ENCODE results near the gene DEFB129.
"Not testable (repeated sequence)": the region's sequence is repeated elsewhere in the genome, so short reads cannot be mapped to it uniquely, and the experiment has no call there.

Gene DEFB129

DNA sequence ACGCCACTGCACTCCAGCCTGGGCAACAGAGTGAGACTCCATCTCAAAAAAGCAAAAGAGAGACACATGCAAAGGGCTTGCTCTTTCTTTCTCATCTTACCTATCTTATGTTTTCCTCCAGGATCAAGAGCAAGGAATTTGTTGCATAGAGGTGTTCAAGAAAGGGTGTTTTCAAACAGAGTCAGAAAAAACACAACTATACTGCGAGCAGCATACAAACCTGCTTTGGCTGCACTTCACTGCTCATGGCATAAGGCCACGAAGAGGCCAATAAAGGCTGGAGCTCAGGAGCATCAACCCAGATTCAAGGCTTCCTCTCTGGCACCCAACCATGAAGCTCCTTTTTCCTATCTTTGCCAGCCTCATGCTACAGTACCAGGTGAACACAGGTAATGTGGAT, at the start of gene DEFB129:
DEFB129 (plus strand) TSS at position 301 of the 400 bp plus-strand sequence; CDS start at position 332, 31 bp downstream.
- no peak for DNase-seq (ENCODE audit: low read depth in 3 of 3)

- no peak for DNase-seq (ENCODE audit: low read depth in 3 of 3)
Measured at GRCh38 chr20:184288-184687, 42.8 kb upstream of the DEFB129 start.

GRCh38 chr20:187733-188132, 39.3 kb upstream of the DEFB129 start:
- no peak for DNase-seq (ENCODE audit: low read depth in 3 of 3)

- no peak for DNase-seq (ENCODE audit: low read depth in 3 of 3)
Measured at GRCh38 chr20:189611-190010, 37.4 kb upstream of the DEFB129 start, which contains the start of gene DEFB128. TSS of gene DEFB128 (minus strand) at chr20:189711. CDS start at chr20:189623, 88 bp downstream.

DNA sequence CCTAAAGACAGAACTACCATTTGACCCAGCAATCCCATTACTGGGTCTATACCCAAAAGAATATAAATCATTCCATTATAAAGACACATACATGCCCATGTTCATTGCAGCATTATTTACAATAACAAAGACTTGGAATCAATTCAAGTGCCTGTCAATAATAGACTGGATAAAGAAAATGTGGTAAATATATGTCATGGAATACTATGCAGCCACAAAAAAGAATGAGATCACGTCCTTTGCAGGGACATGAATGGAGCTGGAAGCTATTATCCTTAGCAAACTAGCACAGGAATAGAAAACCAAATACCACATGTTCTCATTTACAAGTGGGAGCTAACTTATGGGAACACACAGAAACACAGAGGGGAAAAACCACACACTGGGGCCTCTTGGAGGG, 28.8 kb upstream of the DEFB129 start:
- no peak for DNase-seq (ENCODE audit: low read depth in 3 of 3)

DNA sequence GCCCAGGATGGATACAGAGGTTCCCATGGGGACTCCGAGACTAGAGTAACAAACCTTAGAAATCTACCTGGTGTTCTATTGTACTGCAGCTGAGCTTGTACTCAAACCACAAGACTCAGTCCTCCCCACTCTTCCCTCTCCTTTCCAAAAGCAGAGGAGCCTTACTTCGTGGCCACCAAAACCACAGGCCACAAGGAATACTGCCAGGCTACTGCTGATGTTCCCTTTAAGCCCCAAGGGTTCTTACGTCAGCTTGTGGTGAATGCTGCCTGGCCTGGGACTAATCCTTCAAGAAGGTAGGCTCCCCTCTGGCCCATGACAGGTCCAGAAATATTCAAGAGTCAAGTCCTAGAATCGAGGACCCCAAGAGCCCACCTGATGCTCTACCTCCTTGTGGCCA, 27.1 kb upstream of the DEFB129 start:
- no peak for DNase-seq (ENCODE audit: low read depth in 3 of 3)

DNA sequence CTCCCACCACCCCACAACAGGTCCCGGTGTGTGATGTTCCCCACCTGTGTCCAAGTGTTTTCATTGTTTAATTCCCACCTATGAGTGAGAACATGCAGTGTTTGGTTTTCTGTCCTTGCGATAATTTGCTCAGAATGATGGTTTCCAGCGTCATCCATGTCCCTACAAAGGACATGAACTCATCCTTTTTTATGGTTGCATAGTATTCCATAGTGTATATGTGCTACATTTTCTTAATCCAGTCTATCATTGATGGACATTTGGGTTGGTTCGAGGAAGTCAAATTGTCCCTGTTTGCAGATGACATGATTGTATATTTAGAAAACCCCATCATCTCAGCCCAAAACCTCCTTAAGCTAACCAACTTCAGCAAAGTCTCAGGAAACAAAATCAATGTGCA, 23.4 kb upstream of the DEFB129 start:
- DNase-seq (ENCODE audit: low read depth in 3 of 3) = not testable (repeated sequence)

DNA sequence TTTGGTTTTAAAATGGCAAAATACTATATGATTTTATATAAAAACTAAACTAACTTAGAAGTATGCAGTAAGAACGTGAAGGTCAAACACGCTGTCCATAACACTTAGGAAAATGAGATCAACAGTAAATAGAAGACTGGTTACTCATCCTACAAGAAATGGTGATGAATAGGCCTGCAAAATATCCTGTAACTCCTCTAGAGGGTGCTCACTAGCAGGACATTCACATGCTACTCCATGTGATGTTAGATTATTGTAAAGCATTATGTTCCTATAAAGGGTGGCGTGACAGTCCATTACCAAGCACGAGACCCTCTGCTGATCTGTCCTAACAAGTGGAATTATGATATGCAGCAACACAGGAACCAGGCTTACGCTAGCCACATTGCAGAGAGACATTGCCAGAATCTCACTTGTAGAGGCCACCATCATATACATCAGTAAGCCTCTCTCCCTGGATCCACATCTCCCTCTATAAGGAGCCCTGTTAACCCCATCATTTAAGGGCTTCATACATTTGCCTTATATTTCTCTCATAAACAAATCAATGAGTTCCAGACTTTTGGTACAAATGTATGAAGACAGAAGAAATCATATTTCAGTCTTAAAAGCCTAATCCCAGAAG, 18.0 kb upstream of the DEFB129 start:
- peak in 1 of 3 experiments; percentile 2 for DNase-seq (ENCODE audit: low read depth in 3 of 3)

- DNase-seq (ENCODE audit: low read depth in 3 of 3) = no peak
Measured at GRCh38 chr20:210809-211502, 16.1 kb upstream of the DEFB129 start.

GRCh38 chr20:214383-214782, 12.7 kb upstream of the DEFB129 start:
- DNase-seq (ENCODE audit: low read depth in 3 of 3) = no peak

GRCh38 chr20:215796-216195, 11.3 kb upstream of the DEFB129 start:
- DNase-seq (ENCODE audit: low read depth in 3 of 3) = no peak

DNA sequence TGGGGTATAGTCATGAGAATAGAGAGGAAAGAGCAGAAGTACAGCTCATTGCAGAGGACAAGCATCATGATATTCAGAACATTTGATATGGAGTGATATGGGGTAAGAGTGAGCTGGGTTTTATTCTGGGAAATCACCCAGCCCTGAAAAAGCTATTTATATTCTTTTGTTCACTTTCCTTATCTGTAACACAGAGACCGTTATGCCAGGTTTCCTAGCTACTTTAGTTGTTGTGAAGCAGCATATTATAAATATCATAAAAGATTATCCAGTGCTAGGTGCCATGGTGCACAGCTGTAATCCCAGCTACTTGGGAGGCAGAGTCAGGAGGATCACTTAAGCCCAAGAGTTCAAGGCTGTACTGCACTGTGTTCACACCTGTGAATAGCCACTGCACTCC, 9.8 kb upstream of the DEFB129 start:
- DNase-seq (ENCODE audit: low read depth in 3 of 3) = no peak

- no peak for DNase-seq (ENCODE audit: low read depth in 3 of 3)
Measured at GRCh38 chr20:219290-220115, 7.6 kb upstream of the DEFB129 start.

GRCh38 chr20:221258-221830, 5.7 kb upstream of the DEFB129 start:
- DNase-seq (ENCODE audit: low read depth in 3 of 3) = no peak

GRCh38 chr20:225879-226278, 1.2 kb upstream of the DEFB129 start:
- DNase-seq (ENCODE audit: low read depth in 3 of 3) = not testable (repeated sequence)

DNA sequence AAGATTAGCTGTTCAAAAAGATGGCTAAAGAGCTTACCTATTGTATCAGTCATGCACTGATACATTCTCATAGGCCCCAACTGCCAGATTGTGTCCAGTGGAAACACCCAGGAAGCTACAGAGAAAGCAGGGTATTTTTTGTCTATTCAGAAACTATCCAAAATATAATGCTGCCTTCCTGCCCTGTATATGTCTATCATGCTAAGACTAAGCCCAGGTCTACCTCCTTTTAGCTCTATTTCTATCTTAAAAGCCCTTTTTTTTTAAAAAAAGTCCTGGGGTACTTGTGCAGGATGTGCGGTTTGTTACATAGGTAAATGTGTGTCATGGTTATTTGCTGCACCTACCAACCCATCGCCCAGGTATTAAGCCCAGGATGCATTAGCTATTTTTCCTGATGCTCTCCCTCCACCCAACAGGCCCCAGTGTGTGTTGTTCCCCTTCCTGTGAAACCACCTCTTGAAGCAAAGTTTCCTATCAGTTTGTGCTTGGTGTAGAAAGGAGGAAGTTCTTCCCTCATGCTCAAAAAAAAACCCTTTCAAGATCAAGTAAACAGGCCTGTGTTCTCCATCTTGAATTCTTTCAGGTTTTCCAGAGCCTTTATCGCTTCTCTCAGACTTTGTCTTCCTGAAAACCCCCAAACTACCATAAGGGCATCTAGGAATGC, 514 bp downstream of the DEFB129 start:
- DNase-seq (ENCODE audit: low read depth in 3 of 3) = no peak

GRCh38 chr20:235891-236290, 8.8 kb downstream of the DEFB129 start:
- DNase-seq (ENCODE audit: low read depth in 3 of 3) = no peak

- DNase-seq (ENCODE audit: low read depth in 3 of 3) = peak in 1 of 3 experiments; percentile 41
Measured at GRCh38 chr20:237489-237888, 10.4 kb downstream of the DEFB129 start.

DNA sequence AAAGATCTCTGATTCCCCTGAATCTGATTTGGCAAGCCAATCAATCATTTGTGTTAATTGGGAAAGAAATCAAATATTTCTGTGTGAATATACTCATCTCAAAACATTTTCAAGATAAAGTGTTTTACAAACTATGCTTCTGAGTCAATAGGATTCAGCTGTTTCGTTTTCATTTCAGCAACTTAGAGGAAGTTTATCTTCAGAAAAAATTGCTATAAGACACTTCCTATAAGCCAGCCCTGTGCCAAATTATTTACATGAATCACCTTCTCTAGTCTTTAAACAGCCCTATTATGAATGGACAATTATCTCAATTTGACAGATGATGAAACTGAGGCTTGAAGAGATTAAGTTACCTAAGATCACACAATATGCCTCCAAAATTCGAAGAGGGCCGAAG, 10.9 kb downstream of the DEFB129 start:
- no peak for DNase-seq (ENCODE audit: low read depth in 3 of 3)

GRCh38 chr20:242905-243304, 15.8 kb downstream of the DEFB129 start:
- no peak for DNase-seq (ENCODE audit: low read depth in 3 of 3)

- no peak for DNase-seq (ENCODE audit: low read depth in 3 of 3)
Measured at GRCh38 chr20:251354-251753, 24.3 kb downstream of the DEFB129 start.

GRCh38 chr20:252801-253200, 25.7 kb downstream of the DEFB129 start:
- DNase-seq (ENCODE audit: low read depth in 3 of 3) = no peak
